Measurements from ENCODE around the gene NME2.

DNA sequence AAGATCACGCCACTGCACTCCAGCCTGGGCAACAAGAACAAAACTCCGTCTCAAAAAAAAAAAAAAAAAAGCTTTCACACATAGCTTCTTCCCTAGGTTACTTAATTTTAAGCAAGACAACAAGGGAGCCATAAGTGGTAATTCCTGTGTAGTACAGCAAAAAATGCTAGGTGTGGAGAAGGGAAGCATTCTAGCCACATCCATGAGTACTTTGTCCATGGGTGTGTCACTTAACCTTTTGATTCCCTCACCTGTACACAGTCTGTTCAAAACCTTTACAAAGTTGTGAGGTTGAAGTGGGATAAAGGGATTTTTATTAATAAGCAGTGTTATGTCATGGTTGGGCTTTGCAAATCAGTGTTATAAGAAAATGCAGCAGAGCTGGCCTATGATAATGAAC lies 4.5 kb downstream of the NME2 start:
- no peak for TF ChIP-seq POLR2A (IDR thresholded peaks at IDR 0.05; ENCODE audit: low read depth, low read length)
- TF ChIP-seq POLR2AphosphoS5 (IDR thresholded peaks at IDR 0.05; ENCODE audit: low read depth, low read length): no peak
